Middle frontal gyrus (tissue), 1 donor: ENCODE results near the gene PKNOX2.

Experiments used
- DNase-seq: peaks from one replicate; pipeline ENCODE4 v3.0.0-alpha.2; 2015; ENCODE audit warnings: low spot score; ENCODE audit errors: extremely low spot score

Gene PKNOX2

DNA sequence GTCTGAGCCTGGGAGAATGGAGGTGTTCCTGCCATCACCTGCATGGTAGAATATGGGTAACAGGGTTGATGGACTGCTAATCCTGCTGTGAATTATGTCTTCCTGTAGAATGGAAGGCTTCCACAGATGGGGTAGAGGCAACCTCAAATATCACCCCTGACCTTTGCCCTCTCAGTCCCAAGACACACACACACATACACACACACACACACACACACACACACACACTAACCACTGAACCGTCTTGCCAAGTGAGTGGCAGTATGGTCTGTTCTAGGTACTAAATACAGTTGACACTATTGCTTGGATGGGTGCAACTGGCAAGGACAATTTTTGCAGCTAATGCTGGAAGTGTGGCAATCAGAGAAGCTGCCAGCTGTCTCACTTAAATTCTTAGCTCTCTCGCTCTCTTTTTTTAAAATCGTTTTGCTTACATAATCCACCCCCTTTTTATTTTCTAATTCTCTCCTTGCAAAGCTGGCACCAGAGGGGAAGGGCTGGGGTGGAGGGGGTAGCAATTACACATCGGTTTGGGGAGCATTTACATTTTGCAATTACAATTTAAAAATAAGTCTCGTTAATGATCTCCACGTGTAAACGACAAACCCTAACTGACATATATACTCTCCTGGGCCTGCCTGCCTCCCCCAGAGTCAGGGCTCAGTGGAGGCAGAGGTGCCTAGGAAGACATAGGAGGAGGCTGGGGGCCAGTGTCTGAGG is 169.0 kb downstream of the PKNOX2 start:
- DNase-seq = peak; percentile 62

DNA sequence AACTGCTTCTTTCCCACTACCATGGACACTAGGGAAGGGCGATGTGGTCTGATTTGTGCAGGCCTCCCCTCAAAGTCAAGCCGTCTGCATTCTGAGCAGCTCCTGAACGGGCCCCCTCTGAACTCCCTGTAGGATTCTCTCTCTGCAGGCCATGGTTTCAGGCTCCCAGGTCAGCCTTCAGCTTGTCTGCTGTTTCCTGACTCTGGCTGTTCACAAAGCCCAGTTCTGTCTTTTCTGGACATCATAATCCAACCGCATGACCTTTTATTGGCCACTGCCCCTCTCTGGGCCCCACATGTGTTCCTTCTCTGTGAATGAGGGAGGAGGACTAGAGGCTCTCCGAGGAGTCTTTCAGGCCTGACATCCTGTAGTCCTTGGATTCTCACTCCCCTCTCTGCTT is 170.6 kb downstream of the PKNOX2 start:
- DNase-seq = no peak

DNA sequence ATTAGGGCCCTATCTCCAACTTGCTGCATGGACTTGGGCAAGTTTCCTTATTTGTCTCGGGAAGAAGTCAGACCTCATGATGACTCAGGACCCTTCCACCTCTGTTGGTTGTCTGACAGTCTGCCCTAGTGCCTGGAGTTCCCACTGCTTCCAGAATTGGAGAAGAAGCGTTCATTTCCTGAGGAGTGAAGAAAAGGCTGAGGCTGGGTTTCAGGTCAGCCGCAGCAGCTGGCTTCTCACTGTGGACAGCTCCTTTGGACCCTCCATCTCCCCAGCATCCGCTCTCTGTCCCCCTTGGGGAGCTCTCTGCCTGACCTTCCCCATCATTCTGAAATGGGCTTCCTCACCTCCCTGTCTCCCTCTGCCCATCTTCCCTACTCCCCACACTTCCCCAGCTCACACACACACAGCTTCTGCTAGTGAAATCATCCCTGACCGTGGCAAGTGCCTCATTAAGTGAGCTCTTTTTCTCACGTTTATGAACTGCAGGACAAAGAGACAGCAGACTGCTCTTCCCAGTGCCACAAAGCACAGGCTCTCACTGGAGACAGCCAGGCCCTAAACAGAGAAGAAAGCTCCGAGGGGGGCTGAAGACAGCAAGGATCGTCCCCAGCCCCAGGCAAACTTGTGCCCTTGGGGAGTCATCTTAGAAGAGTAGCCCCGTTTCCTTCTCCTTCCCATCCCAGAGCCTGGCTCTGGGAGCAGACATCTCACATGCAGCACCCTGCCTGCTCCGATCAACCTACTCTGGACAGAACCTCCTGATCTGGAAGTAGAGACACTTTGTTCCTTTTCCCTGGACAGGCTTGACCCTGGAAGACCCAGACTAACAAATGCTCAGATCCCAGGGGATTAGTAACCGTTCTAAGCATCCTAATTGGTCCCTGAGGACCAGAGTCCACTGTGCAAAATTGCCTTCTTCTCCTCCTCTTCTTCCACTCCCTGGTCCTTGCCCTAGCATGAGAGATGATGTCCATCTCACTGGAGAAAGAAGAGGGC is 173.6 kb downstream of the PKNOX2 start:
- no peak for DNase-seq

- no peak for DNase-seq
Measured at GRCh38 chr11:125338886-125339811, 174.6 kb downstream of the PKNOX2 start.

- no peak for DNase-seq
Measured at GRCh38 chr11:125341676-125342075, 177.1 kb downstream of the PKNOX2 start.

DNA sequence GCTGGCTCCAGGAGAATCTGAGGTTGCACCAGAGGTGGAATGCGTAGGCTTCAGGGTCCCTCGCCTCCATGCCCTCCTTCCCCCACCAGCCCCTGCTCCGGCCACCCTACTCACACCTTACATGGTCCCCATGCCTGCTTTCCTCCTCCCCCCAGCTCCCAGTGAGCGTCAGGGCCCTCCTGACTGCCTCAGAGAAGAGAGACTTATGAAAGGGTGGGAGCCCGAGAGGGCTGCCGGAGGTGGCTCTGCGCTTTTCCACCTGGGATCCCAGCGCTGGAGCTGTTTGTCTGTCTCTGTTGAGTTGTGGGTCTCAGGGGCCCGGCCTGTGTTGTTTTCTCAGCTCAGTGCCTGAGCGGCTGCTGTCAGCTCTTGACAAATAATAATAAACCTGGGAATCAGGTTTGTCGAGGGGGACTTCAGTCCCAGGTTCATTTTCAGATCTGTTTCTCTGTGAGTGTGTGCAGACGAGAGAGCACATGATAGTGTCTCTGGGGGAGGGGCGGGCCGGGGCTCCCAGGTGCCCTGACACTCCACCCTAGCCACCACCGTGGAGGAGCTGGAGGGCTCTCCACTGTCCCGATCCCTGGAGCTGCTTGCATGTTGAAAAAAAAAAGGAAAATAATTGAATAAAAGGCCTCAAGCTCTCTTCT is 177.9 kb downstream of the PKNOX2 start:
- DNase-seq = no peak

DNA sequence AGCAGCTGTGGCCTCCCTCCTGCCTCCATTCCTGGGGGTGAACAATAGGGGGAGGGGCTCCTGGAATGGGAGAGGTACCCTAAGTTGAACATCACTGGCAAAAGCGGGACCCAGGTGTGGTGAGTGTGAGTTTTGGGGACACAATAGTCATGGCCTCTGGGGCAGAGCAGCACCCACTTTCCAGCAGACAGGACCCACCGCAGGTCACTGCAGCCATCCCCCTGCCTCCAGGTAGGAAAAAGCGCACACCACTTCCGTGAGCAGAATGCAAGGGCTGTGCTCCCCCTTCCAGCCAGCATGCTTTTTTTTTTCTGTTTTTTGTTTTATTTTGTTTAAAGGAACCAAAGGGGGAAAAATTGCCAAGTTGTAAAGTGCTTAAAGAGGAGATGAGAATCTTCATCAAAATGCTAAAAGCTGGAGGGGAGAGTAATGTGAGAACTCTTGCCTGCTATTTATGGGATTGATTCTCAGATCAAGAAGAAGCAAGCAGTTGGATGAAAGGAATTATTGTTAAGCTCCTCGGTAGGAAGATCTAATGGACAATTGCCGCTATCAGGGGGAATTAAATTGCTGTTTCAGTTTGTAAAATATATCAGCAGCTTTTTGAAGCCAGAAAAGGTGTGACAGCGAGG is 178.7 kb downstream of the PKNOX2 start:
- no peak for DNase-seq

DNA sequence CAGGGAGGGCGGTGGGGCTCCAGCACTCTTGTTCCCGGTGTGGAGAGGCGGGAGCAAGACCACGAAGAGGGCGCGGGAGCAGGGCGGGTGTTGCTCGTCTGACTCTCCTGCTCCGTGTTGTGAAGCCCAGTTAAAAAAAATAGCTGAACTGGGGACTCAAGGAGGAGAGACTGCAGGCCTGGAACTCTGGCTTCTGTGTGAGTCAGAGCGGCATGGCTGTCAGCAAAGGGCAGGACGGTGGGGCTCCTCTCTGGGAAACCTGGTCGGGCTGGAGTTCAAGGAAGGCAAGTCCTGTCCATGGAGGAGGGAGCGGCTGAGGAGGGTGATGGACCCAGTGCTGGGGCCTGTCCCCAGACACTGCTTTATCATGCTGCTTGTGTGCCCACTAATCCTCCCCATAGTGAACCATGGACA is 179.2 kb downstream of the PKNOX2 start:
- DNase-seq = no peak

DNA sequence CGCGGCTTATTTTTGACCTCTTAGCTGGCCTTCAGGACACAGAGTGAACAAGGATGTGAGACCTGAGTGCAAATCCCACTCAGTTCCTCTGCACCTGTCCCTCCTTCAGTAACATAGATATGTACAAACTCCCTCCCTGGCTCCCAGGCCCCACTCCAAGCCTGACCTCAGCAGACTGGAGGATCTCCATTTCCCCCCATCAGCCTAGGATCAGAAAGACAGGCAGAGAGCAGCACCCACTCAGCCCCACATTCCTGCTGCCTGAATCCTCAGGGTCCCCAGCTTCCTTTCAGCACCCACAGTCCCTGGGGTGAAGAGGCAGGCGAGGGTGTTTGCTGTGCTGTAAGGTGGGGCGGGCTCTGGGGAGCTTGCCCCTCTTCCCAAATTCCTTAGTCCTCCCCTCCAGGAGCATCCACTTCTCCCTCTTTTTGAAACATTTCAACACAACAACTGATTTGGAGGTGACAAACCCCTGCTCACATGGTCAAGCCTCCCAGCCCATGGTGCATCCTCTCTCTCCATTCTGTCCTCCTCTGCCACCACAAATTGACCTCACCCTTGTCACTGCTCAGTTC is 180.4 kb downstream of the PKNOX2 start:
- no peak for DNase-seq

DNA sequence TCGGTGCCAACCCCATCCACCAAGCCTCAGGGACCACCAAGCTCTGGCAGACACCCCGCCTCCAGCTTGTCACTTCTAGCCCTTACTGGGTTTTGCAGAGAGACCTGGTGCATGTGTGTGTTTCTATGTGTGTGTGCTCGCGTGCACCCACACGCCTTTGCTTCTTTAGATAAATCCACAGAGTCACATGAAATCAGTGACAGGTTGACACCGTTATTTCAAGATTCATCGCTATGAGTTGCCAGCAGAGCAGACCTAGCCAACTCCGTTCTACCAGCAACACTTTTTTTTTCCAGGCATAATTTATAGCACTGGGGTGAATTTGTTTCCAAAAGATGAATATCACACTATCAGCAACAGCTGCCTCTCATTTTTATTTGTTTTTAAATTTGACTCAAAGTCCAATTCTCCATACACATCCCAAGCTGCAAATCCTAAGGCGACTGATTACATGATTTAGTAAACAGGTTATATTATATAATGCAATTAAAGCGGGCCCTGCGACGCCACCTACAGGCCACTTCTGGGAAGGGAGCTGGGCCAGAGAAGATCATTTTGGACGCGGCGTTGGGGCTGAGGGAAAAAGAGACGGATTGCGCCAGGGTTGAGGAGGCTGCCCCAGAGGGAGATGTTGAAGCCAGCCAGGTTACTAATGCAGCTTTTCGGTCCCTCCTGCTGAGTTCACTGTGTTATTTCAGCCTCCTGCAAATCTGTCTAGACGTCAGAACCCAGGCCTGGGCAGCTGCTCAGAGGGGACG is 181.0 kb downstream of the PKNOX2 start:
- DNase-seq = peak; percentile 68

DNA sequence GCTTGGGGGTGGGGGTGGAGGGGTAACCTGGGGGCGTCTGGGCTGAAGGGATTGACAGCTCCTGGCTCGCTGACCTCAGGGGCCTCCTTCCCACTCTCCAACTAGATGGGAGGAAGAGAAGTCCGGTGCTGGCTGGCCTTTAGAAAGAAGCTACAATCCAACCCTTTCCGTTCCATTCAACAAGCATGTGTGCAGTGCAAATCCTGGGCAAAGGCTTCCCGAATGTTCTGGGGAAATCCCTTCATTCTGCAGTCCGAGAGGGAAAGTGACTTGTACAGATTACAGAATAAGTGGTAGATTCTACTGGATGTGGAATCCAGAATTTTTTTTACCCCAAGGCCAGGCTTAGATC is 181.6 kb downstream of the PKNOX2 start:
- no peak for DNase-seq

GRCh38 chr11:125346565-125347260 is 182.2 kb downstream of the PKNOX2 start:
- DNase-seq = no peak

- no peak for DNase-seq
Measured at GRCh38 chr11:125347261-125347585, 182.7 kb downstream of the PKNOX2 start.

- DNase-seq = no peak
Measured at GRCh38 chr11:125348141-125348651, 183.6 kb downstream of the PKNOX2 start.

DNA sequence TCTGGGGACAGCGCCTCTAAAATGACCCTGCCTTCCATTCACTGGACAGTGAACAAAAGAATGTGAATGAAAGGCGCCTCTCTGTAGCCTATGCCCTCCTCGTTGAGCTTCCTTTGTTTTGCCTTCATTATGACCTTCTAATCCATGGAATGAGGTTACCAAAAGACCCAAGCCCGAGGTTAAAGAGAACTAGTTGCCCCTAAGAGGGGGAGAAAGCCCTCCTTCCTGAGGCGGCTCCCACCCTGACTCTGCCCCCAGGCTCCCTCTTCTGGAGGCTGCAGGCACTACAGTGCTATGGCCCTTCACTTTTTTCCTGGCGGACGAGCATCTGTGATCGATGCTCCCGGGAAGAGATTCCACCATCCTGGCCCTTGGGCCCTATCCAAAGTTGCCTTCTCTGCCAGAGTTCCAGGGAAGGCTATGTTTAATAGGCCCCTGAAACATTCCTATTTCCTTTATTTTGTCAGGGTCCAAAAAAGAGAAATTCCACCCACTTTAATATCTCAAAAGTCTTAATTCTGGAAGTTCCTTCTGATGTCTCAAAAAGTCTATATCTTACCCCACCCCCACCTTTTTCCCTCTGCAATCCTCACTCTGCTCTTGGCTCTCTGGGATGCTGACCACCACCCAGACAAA is 184.2 kb downstream of the PKNOX2 start:
- DNase-seq = no peak

GRCh38 chr11:125350206-125351032 is 185.9 kb downstream of the PKNOX2 start:
- no peak for DNase-seq
